ENCODE measurements around the gene JAKMIP3.

Gene JAKMIP3

GRCh38 chr10:132106431-132106830 lies 40.7 kb downstream of the JAKMIP3 start:
- TF ChIP-seq FOXP2 (optimal IDR thresholded peaks at IDR 0.05; ENCODE audit: borderline replicate concordance, extremely low read depth, extremely low read length, insufficient read depth) (no peak), POLR2AphosphoS5 (IDR thresholded peaks at IDR 0.05; ENCODE audit: low read depth, low read length) (no peak), TAF1 (IDR thresholded peaks at IDR 0.05; ENCODE audit: borderline replicate concordance, insufficient read depth, low read length) (no peak), REST (IDR thresholded peaks at IDR 0.05; ENCODE audit: insufficient read depth in 1 of 2, low read depth in 2 of 2, low read length in 2 of 2) (no peak), SIN3A (IDR thresholded peaks at IDR 0.05; ENCODE audit: borderline replicate concordance, insufficient read depth, low read length) (no peak)

GRCh38 chr10:132107186-132107948 lies 41.6 kb downstream of the JAKMIP3 start:
- TF ChIP-seq TAF1 (IDR thresholded peaks at IDR 0.05; ENCODE audit: borderline replicate concordance, insufficient read depth, low read length): no peak
- no peak for TF ChIP-seq FOXP2 (optimal IDR thresholded peaks at IDR 0.05; ENCODE audit: borderline replicate concordance, extremely low read depth, extremely low read length, insufficient read depth)
- TF ChIP-seq SIN3A (IDR thresholded peaks at IDR 0.05; ENCODE audit: borderline replicate concordance, insufficient read depth, low read length): no peak
- TF ChIP-seq POLR2AphosphoS5 (IDR thresholded peaks at IDR 0.05; ENCODE audit: low read depth, low read length): no peak
- no peak for TF ChIP-seq REST (IDR thresholded peaks at IDR 0.05; ENCODE audit: insufficient read depth in 1 of 2, low read depth in 2 of 2, low read length in 2 of 2)

- no peak for TF ChIP-seq FOXP2 (optimal IDR thresholded peaks at IDR 0.05; ENCODE audit: borderline replicate concordance, extremely low read depth, extremely low read length, insufficient read depth)
- no peak for TF ChIP-seq SIN3A (IDR thresholded peaks at IDR 0.05; ENCODE audit: borderline replicate concordance, insufficient read depth, low read length)
- no peak for TF ChIP-seq POLR2AphosphoS5 (IDR thresholded peaks at IDR 0.05; ENCODE audit: low read depth, low read length)
- no peak for TF ChIP-seq REST (IDR thresholded peaks at IDR 0.05; ENCODE audit: insufficient read depth in 1 of 2, low read depth in 2 of 2, low read length in 2 of 2)
- no peak for TF ChIP-seq TAF1 (IDR thresholded peaks at IDR 0.05; ENCODE audit: borderline replicate concordance, insufficient read depth, low read length)
Observed at GRCh38 chr10:132107949-132108877, 42.5 kb downstream of the JAKMIP3 start.

- TF ChIP-seq TAF1 (IDR thresholded peaks at IDR 0.05; ENCODE audit: borderline replicate concordance, insufficient read depth, low read length) (no peak), POLR2AphosphoS5 (IDR thresholded peaks at IDR 0.05; ENCODE audit: low read depth, low read length) (no peak), FOXP2 (optimal IDR thresholded peaks at IDR 0.05; ENCODE audit: borderline replicate concordance, extremely low read depth, extremely low read length, insufficient read depth) (no peak), SIN3A (IDR thresholded peaks at IDR 0.05; ENCODE audit: borderline replicate concordance, insufficient read depth, low read length) (no peak), REST (IDR thresholded peaks at IDR 0.05; ENCODE audit: insufficient read depth in 1 of 2, low read depth in 2 of 2, low read length in 2 of 2) (no peak)
Observed at GRCh38 chr10:132109341-132110110, 43.8 kb downstream of the JAKMIP3 start.
